Measurements from ENCODE around the gene CPN1.

CPN1 gene

DNA sequence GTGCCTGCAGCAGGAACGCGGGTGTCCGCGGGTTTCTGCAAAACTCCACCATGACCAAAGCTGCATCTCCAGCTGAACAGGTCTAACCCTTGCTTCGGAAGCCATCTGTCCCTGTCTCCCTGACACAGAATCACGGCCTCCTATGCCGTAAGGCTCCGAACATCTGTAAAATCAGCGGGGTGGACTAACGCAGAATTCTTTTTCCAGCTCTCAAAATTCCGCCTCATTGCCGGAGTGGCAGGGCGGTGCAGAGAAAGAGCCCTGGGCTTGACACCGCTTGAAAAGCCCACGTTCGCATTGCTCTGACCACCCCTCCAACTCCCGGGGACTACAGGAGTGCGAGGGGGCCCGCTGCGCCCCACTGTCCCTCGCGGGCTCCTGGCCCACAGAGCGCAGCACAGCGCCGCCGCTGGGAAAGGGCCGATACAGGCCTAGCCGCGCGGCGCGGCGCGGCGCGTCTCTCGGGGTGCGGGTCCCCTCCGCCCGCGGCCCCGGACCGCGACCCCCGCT, 72.3 kb downstream of the CPN1 start:
- no peaks in the 10 kb centered on the region for H3K9me3 ChIP-seq (replicated peaks in 1 of 2; ENCODE audit: control insufficient read depth in 2 of 2, insufficient read depth in 1 of 2, low read depth in 1 of 2, low read length in 2 of 2)
- no peak overlapping the region for H3K23ac ChIP-seq (ENCODE audit: low read depth, low read length, poor library complexity)
- H4K8ac ChIP-seq (ENCODE audit: low read depth, low read length) = no peak overlapping the region
- no CpG with 5 or more reads among the region's 45 CpGs for WGBS, 2 donors (ENCODE audit: extremely low coverage in 2 of 2, insufficient read length in 2 of 2, insufficient replicate concordance in 1 of 2)
- H2BK120ac ChIP-seq (ENCODE audit: low read depth, low read length) = no peak overlapping the region
- no peak overlapping the region for H3K14ac ChIP-seq (ENCODE audit: low read length)
- H4K91ac ChIP-seq (ENCODE audit: low read depth, low read length, poor library complexity) = no peak overlapping the region
- H3K36me3 ChIP-seq (replicated peaks in 1 of 2; ENCODE audit: control insufficient read depth in 2 of 2, insufficient read depth in 2 of 2, low read length in 2 of 2) = no peaks in the 10 kb centered on the region
- no peaks in the 10 kb centered on the region for H3K79me1 ChIP-seq (ENCODE audit: low read depth, low read length)
- no peak overlapping the region for H3K4ac ChIP-seq (ENCODE audit: low read length)
- peaks cover 0 to 8% (median 0%) of the 10 kb centered on the region in 3 experiments for H3K27me3 ChIP-seq (ENCODE audit: control insufficient read depth in 3 of 3, insufficient read depth in 3 of 3, low read depth in 1 of 3, low read length in 3 of 3)
- DNase-seq (ENCODE audit: low spot score) = no peak
- H2AK5ac ChIP-seq (ENCODE audit: low read depth, low read length) = no peak overlapping the region
- peak overlapping the region; percentile 87 for H3K18ac ChIP-seq (ENCODE audit: low read length)
- H2AFZ ChIP-seq (ENCODE audit: low read length) = peak overlapping the region; percentile 94
- H2BK12ac ChIP-seq (ENCODE audit: low read length) = no peak overlapping the region
- peak overlapping the region; percentile 72 to 75 for H3K4me3 ChIP-seq (ENCODE audit: low read length in 2 of 2)
- peak overlapping the region; percentile 86 for H3K4me2 ChIP-seq (ENCODE audit: insufficient read depth, low read length, poor library complexity, severe bottlenecking)
- H2BK15ac ChIP-seq (ENCODE audit: low read length) = no peak overlapping the region
- H2BK5ac ChIP-seq (ENCODE audit: low read length) = peak overlapping the region; percentile 6
- H3K27ac ChIP-seq (replicated peaks; ENCODE audit: low read length) = no peak overlapping the region
- H3K4me1 ChIP-seq (ENCODE audit: control insufficient read depth in 2 of 2, insufficient read depth in 1 of 2, low read depth in 1 of 2, low read length in 2 of 2) = peaks cover 11 to 16% of the 10 kb centered on the region in 2 donors
- H3K9ac ChIP-seq (ENCODE audit: low read depth, low read length, poor library complexity) = peak overlapping the region; percentile 83

GRCh38 chr10:100008708-100009282, 72.9 kb downstream of the CPN1 start:
- Histone ChIP-seq H3K9ac (ENCODE audit: low read depth, low read length, poor library complexity) (no peak overlapping the region), H3K79me1 (ENCODE audit: low read depth, low read length) (no peaks in the 10 kb centered on the region), H3K9me3 (replicated peaks in 1 of 2; ENCODE audit: control insufficient read depth in 2 of 2, insufficient read depth in 1 of 2, low read depth in 1 of 2, low read length in 2 of 2) (no peaks in the 10 kb centered on the region), H2AFZ (ENCODE audit: low read length) (peak overlapping the region; percentile 94), H2BK120ac (ENCODE audit: low read depth, low read length) (no peak overlapping the region), H3K4me1 (ENCODE audit: control insufficient read depth in 2 of 2, insufficient read depth in 1 of 2, low read depth in 1 of 2, low read length in 2 of 2) (peaks cover 11 to 16% of the 10 kb centered on the region in 2 donors), H2BK12ac (ENCODE audit: low read length) (no peak overlapping the region), H3K18ac (ENCODE audit: low read length) (no peak overlapping the region), H3K4me3 (ENCODE audit: low read length in 2 of 2) (peak overlapping the region; percentile 72 to 75), H3K27me3 (ENCODE audit: control insufficient read depth in 3 of 3, insufficient read depth in 3 of 3, low read depth in 1 of 3, low read length in 3 of 3) (peaks cover 0 to 4% (median 0%) of the 10 kb centered on the region in 3 experiments), H4K91ac (ENCODE audit: low read depth, low read length, poor library complexity) (no peak overlapping the region), H3K4me2 (ENCODE audit: insufficient read depth, low read length, poor library complexity, severe bottlenecking) (peak overlapping the region; percentile 86), H2BK15ac (ENCODE audit: low read length) (no peak overlapping the region), H3K27ac (replicated peaks; ENCODE audit: low read length) (no peak overlapping the region), H3K4ac (ENCODE audit: low read length) (no peak overlapping the region), H2AK5ac (ENCODE audit: low read depth, low read length) (no peak overlapping the region), H2BK5ac (ENCODE audit: low read length) (no peak overlapping the region), H3K23ac (ENCODE audit: low read depth, low read length, poor library complexity) (no peak overlapping the region), H3K36me3 (replicated peaks in 1 of 2; ENCODE audit: control insufficient read depth in 2 of 2, insufficient read depth in 2 of 2, low read length in 2 of 2) (no peaks in the 10 kb centered on the region), H3K14ac (ENCODE audit: low read length) (no peak overlapping the region), H4K8ac (ENCODE audit: low read depth, low read length) (no peak overlapping the region)
- DNase-seq (ENCODE audit: low spot score) = no peak
- no CpG with 5 or more reads among the region's 9 CpGs for WGBS, 2 donors (ENCODE audit: extremely low coverage in 2 of 2, insufficient read length in 2 of 2, insufficient replicate concordance in 1 of 2)

DNA sequence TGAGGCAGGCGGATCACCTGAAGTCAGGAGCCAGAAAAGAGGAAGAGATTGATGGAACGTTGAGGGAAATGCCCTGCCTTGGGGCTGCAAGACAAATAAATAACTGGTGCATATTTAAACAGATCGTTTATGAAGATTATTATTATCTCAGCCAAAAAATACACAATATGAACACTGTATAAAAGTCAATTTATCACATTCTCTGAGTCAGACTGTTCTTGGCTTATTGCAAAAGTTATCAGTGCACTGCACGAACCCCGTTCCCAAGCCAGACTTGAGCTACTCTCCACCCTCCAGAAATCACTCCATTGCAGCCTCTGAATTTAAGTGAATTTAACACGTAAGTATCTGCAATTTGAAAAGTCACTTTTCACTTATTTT, 73.5 kb downstream of the CPN1 start:
- Histone ChIP-seq H3K4me2 (ENCODE audit: insufficient read depth, low read length, poor library complexity, severe bottlenecking) (no peak overlapping the region), H3K4me3 (ENCODE audit: low read length in 2 of 2) (peak overlapping the region in 1 of 2 donors; percentile 72), H4K8ac (ENCODE audit: low read depth, low read length) (no peak overlapping the region), H3K9me3 (replicated peaks in 1 of 2; ENCODE audit: control insufficient read depth in 2 of 2, insufficient read depth in 1 of 2, low read depth in 1 of 2, low read length in 2 of 2) (no peaks in the 10 kb centered on the region), H2AK5ac (ENCODE audit: low read depth, low read length) (no peak overlapping the region), H3K18ac (ENCODE audit: low read length) (no peak overlapping the region), H3K14ac (ENCODE audit: low read length) (no peak overlapping the region), H3K79me1 (ENCODE audit: low read depth, low read length) (no peaks in the 10 kb centered on the region), H4K91ac (ENCODE audit: low read depth, low read length, poor library complexity) (no peak overlapping the region), H2BK5ac (ENCODE audit: low read length) (no peak overlapping the region), H3K27ac (replicated peaks; ENCODE audit: low read length) (no peak overlapping the region), H3K27me3 (ENCODE audit: control insufficient read depth in 3 of 3, insufficient read depth in 3 of 3, low read depth in 1 of 3, low read length in 3 of 3) (peaks cover 0 to 4% (median 0%) of the 10 kb centered on the region in 3 experiments), H3K4ac (ENCODE audit: low read length) (no peak overlapping the region), H2BK120ac (ENCODE audit: low read depth, low read length) (no peak overlapping the region), H2AFZ (ENCODE audit: low read length) (peak overlapping the region; percentile 5), H3K23ac (ENCODE audit: low read depth, low read length, poor library complexity) (no peak overlapping the region), H2BK12ac (ENCODE audit: low read length) (no peak overlapping the region), H3K36me3 (replicated peaks in 1 of 2; ENCODE audit: control insufficient read depth in 2 of 2, insufficient read depth in 2 of 2, low read length in 2 of 2) (no peaks in the 10 kb centered on the region), H3K4me1 (ENCODE audit: control insufficient read depth in 2 of 2, insufficient read depth in 1 of 2, low read depth in 1 of 2, low read length in 2 of 2) (peaks cover 11 to 16% of the 10 kb centered on the region in 2 donors), H3K9ac (ENCODE audit: low read depth, low read length, poor library complexity) (no peak overlapping the region), H2BK15ac (ENCODE audit: low read length) (no peak overlapping the region)
- DNase-seq (ENCODE audit: low spot score) = no peak
- no CpG with 5 or more reads among the region's 6 CpGs for WGBS, 2 donors (ENCODE audit: extremely low coverage in 2 of 2, insufficient read length in 2 of 2, insufficient replicate concordance in 1 of 2)

GRCh38 chr10:100007231-100008141, 74.2 kb downstream of the CPN1 start:
- H3K18ac ChIP-seq (ENCODE audit: low read length) = peak overlapping the region; percentile 52
- no peaks in the 10 kb centered on the region for H3K36me3 ChIP-seq (replicated peaks in 1 of 2; ENCODE audit: control insufficient read depth in 2 of 2, insufficient read depth in 2 of 2, low read length in 2 of 2)
- DNase-seq (ENCODE audit: low spot score) = no peak
- H2BK5ac ChIP-seq (ENCODE audit: low read length) = no peak overlapping the region
- H3K14ac ChIP-seq (ENCODE audit: low read length) = no peak overlapping the region
- H2BK12ac ChIP-seq (ENCODE audit: low read length) = peak overlapping the region; percentile 63
- H3K4ac ChIP-seq (ENCODE audit: low read length) = no peak overlapping the region
- no peaks in the 10 kb centered on the region for H3K9me3 ChIP-seq (replicated peaks in 1 of 2; ENCODE audit: control insufficient read depth in 2 of 2, insufficient read depth in 1 of 2, low read depth in 1 of 2, low read length in 2 of 2)
- peak overlapping the region; percentile 50 for H3K9ac ChIP-seq (ENCODE audit: low read depth, low read length, poor library complexity)
- no peak overlapping the region for H2AFZ ChIP-seq (ENCODE audit: low read length)
- H3K27me3 ChIP-seq (ENCODE audit: control insufficient read depth in 3 of 3, insufficient read depth in 3 of 3, low read depth in 1 of 3, low read length in 3 of 3) = peaks cover 0 to 4% (median 0%) of the 10 kb centered on the region in 3 experiments
- peak overlapping the region; percentile 94 for H3K23ac ChIP-seq (ENCODE audit: low read depth, low read length, poor library complexity)
- WGBS, 2 donors (ENCODE audit: extremely low coverage in 2 of 2, insufficient read length in 2 of 2, insufficient replicate concordance in 1 of 2) = no CpG with 5 or more reads among the region's 10 CpGs
- H2BK15ac ChIP-seq (ENCODE audit: low read length) = no peak overlapping the region
- no peaks in the 10 kb centered on the region for H3K79me1 ChIP-seq (ENCODE audit: low read depth, low read length)
- H3K4me1 ChIP-seq (ENCODE audit: control insufficient read depth in 2 of 2, insufficient read depth in 1 of 2, low read depth in 1 of 2, low read length in 2 of 2) = peaks cover 11 to 16% of the 10 kb centered on the region in 2 donors
- no peak overlapping the region for H4K8ac ChIP-seq (ENCODE audit: low read depth, low read length)
- H3K4me3 ChIP-seq (ENCODE audit: low read length in 2 of 2) = peak overlapping the region in 1 of 2 donors; percentile 72
- no peak overlapping the region for H4K91ac ChIP-seq (ENCODE audit: low read depth, low read length, poor library complexity)
- no peak overlapping the region for H2BK120ac ChIP-seq (ENCODE audit: low read depth, low read length)
- no peak overlapping the region for H3K4me2 ChIP-seq (ENCODE audit: insufficient read depth, low read length, poor library complexity, severe bottlenecking)
- H2AK5ac ChIP-seq (ENCODE audit: low read depth, low read length) = no peak overlapping the region
- no peak overlapping the region for H3K27ac ChIP-seq (replicated peaks; ENCODE audit: low read length)

All from neuronal stem cell (in vitro differentiated cells).